ENCODE results near the gene ZWILCH. TPM values are rescaled to one million over a fixed set of nuclear protein-coding genes. Genes with fewer than 3 reads are reported as not detected.

ZWILCH gene
- total and polyA plus RNA-seq, 9 of the 15 experiments (the other 6 are each of a cell fraction or from before 2014, with no cell fraction given): 32.8 to 94.2 (median 52.1) TPM

- peak; percentile 41; the same call in 1 of the 2 replicates for TF ChIP-seq ZSCAN32 (CRISPR knock-in tag; IDR thresholded peaks at IDR 0.05)
- TF ChIP-seq MAX (CRISPR knock-in tag; IDR thresholded peaks at IDR 0.05): peak; percentile 61
- TF ChIP-seq ZNF764 (CRISPR knock-in tag; IDR thresholded peaks at IDR 0.05; ENCODE audit: low read depth): no peak
- TF ChIP-seq NCOA1 (IDR thresholded peaks at IDR 0.05; ENCODE audit: low read depth): 0 out of 2 replicates have a peak, but pooled peaks have one; percentile 56
- no peak for TF ChIP-seq PTTG1 (tag; IDR thresholded peaks at IDR 0.05; ENCODE audit: low read depth)
- 0 out of 2 replicates have a peak, but pooled peaks have one; percentile 30 for TF ChIP-seq ZC3H8 (IDR thresholded peaks at IDR 0.05)
- TF ChIP-seq, protein P1, sequence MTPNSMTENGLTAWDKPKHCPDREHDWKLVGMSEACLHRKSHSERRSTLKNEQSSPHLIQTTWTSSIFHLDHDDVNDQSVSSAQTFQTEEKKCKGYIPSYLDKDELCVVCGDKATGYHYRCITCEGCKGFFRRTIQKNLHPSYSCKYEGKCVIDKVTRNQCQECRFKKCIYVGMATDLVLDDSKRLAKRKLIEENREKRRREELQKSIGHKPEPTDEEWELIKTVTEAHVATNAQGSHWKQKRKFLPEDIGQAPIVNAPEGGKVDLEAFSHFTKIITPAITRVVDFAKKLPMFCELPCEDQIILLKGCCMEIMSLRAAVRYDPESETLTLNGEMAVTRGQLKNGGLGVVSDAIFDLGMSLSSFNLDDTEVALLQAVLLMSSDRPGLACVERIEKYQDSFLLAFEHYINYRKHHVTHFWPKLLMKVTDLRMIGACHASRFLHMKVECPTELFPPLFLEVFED (CRISPR knock-in tag; conservative IDR thresholded peaks at IDR 0.05): 0 out of 2 replicates have a peak, but pooled peaks have one; percentile 75
- TF ChIP-seq HDAC6 (IDR thresholded peaks at IDR 0.05; ENCODE audit: low read depth, low read length): no peak
- peak; percentile 62 for TF ChIP-seq BRD9 (IDR thresholded peaks at IDR 0.05; ENCODE audit: low read depth, partially characterized antibody)
- 0 out of 4 replicates have a peak, but pooled peaks of 1 of the 2 experiments have one; percentile 8 for TF ChIP-seq RCOR1 (IDR thresholded peaks at IDR 0.05; ENCODE audit: borderline replicate concordance in 1 of 2, low read depth in 2 of 2, low read length in 2 of 2)
- peak; percentile 61; the same call in 1 of the 2 replicates for TF ChIP-seq CC2D1A (IDR thresholded peaks at IDR 0.05)
- peak; percentile 71; the same call in 1 of the 2 replicates for TF ChIP-seq POLR2AphosphoS2 (IDR thresholded peaks at IDR 0.05; ENCODE audit: low read length)
- no peak for TF ChIP-seq ZFPM2 (CRISPR knock-in tag; IDR thresholded peaks at IDR 0.05)
- no peak for TF ChIP-seq E2F5 (CRISPR knock-in tag; IDR thresholded peaks at IDR 0.05)
- peak; percentile 77 for TF ChIP-seq PRDM10 (IDR thresholded peaks at IDR 0.05; ENCODE audit: partially characterized antibody)
- TF ChIP-seq DIDO1 (tag; IDR thresholded peaks at IDR 0.05; ENCODE audit: low read depth): peak; percentile 94
- peak; percentile 23 for TF ChIP-seq NEUROD1 (IDR thresholded peaks at IDR 0.05; ENCODE audit: borderline replicate concordance, low read depth, low read length, partially characterized antibody)
- no peak for TF ChIP-seq FOXJ3 (CRISPR knock-in tag; IDR thresholded peaks at IDR 0.05)
- 0 out of 2 replicates have a peak, but pooled peaks have one; percentile 21 for TF ChIP-seq ZBTB7A (IDR thresholded peaks at IDR 0.05; ENCODE audit: borderline replicate concordance, control insufficient read depth, low read depth, low read length)
- TF ChIP-seq HDAC2 (IDR thresholded peaks at IDR 0.05): peak; percentile 89
Observed at GRCh38 chr15:66504563-66505429, at the start of gene ZWILCH, which contains the start of gene RPL4 (continued).
